H1 (cell line): ENCODE data around the gene GNS. TPM values are rescaled to one million over a fixed set of nuclear protein-coding genes. Genes with fewer than 3 reads are reported as not detected.

ENCODE experiments used
- CTCF ChIP-seq, 3 experiments: IDR thresholded peaks; 1 replicate in 2 of 3; 2 replicates in 1 of 3; pipeline versions ENCODE4 v1.5.1 to v1.6.1; 2011; ENCODE audit warnings: low read length in 3 of 3, mild to moderate bottlenecking in 3 of 3, inconsistent platforms in 2 of 3, low read depth in 1 of 3, moderate library complexity in 1 of 3; ENCODE audit not compliant: insufficient read depth in 1 of 3; ENCODE audit errors: control extremely low read depth in 1 of 3
- polyA plus RNA-seq, 7 experiments: library from polyadenylated mRNA; depleted of rRNA in 3 of 7; stranded (reverse) in 5 of 7; unstranded in 2 of 7; fragments of >200 nt in 5 of 7; fragments of 200-250 nt in 2 of 7; gene quantifications; 1 replicate in 5 of 7; 2 replicates in 1 of 7; 4 replicates in 1 of 7; pipeline versions ENCODE4 v1.2.1 to v1.2.3, GENCODE V29; 2011 to 2013; ENCODE audit warnings: missing spikeins in 2 of 7, mixed read lengths in 2 of 7
- total RNA-seq: library from RNA; stranded (reverse); fragmentation: NEBNext Ultra II Directional; extraction: Animal tissue kit (Norgen Biotek cat#: 25700); gene quantifications from 2 replicates; pipeline ENCODE4 v1.2.1, GENCODE V29; 2021

The GNS gene
- total and polyA plus RNA-seq, 2 of the 8 experiments (the other 6 are each of a cell fraction or from before 2014, with no cell fraction given) = 16.0 to 28.5 TPM

DNA sequence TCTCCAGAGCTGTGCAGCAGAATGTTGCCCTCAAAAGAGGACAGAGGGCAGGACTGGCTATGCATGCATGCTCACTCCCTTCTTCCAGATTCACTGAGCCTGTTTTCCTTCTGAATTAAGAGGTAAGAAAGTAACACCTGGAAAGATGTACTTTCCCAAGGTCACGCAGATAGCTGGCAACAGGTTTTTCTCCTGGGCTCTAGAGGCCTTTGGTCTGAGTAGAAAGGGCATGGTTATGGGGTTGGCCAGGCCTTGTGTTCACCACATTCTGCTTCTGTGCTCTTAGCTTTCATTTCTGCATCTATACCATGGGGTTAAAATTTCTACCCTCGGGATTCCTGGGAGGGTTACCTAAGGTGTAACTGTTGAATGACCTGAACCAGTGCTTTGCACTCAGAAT is 91.4 kb downstream of the GNS start (continued):
- TF ChIP-seq CTCF (IDR thresholded peaks at IDR 0.05; ENCODE audit: control extremely low read depth in 1 of 3, insufficient read depth in 1 of 3, low read depth in 1 of 3, low read length in 3 of 3) = no peak
